Mesenchymal stem cell (in vitro differentiated cells and primary cell): Measurements from ENCODE around the gene DTX1.

Experiments used
- DNase-seq: peaks from one replicate; pipeline ENCODE4 v3.0.0-alpha.2; 2013
- H2AFZ ChIP-seq: one replicate; pipeline ENCODE4 v1.6.1; 2013; ENCODE audit warnings: low read depth, mild to moderate bottlenecking, control low read depth, inconsistent platforms, low read length, moderate library complexity
- H2AK5ac ChIP-seq: 2 replicates; pipeline ENCODE4 v1.6.1; 2013; ENCODE audit warnings: low read length, moderate library complexity, mild to moderate bottlenecking, inconsistent platforms; ENCODE audit not compliant: severe bottlenecking
- H2BK120ac ChIP-seq: one replicate; pipeline ENCODE4 v1.6.1; 2013; ENCODE audit warnings: low read depth, mild to moderate bottlenecking, inconsistent platforms, low read length, moderate library complexity
- H2BK12ac ChIP-seq, 2 experiments: one replicate each; pipeline ENCODE4 v1.6.1; 2013; ENCODE audit warnings: inconsistent platforms in 2 of 2, low read length in 2 of 2, mild to moderate bottlenecking in 2 of 2, moderate library complexity in 2 of 2, control low read depth in 1 of 2
- H2BK15ac ChIP-seq: one replicate; pipeline ENCODE4 v1.6.1; 2013; ENCODE audit warnings: mild to moderate bottlenecking, low read depth, inconsistent platforms; ENCODE audit not compliant: poor library complexity, severe bottlenecking
- H2BK5ac ChIP-seq: 2 replicates; pipeline ENCODE4 v1.6.1; 2013; ENCODE audit warnings: low read depth, mild to moderate bottlenecking, low read length, control low read depth, inconsistent platforms; ENCODE audit not compliant: poor library complexity, severe bottlenecking
- H3K14ac ChIP-seq, 2 experiments: one replicate each; pipeline ENCODE4 v1.6.1; 2013; ENCODE audit warnings: inconsistent platforms in 2 of 2, low read length in 2 of 2, control low read depth in 1 of 2, mild to moderate bottlenecking in 1 of 2, moderate library complexity in 1 of 2
- H3K18ac ChIP-seq, 2 experiments: one replicate each; pipeline ENCODE4 v1.6.1; 2013; ENCODE audit warnings: inconsistent platforms in 2 of 2, low read length in 2 of 2, control low read depth in 1 of 2, low read depth in 1 of 2, mild to moderate bottlenecking in 1 of 2
- H3K23ac ChIP-seq, 2 experiments: one replicate each; pipeline ENCODE4 v1.6.1; 2013; ENCODE audit warnings: inconsistent platforms in 2 of 2, low read length in 2 of 2, mild to moderate bottlenecking in 2 of 2, moderate library complexity in 2 of 2, control low read depth in 1 of 2
- H3K27ac ChIP-seq: 2 replicates; pipeline ENCODE4 v1.5.1; 2013; ENCODE audit warnings: mild to moderate bottlenecking, moderate library complexity, low read length, control low read depth, inconsistent platforms; ENCODE audit not compliant: poor library complexity, severe bottlenecking
- H3K27me3 ChIP-seq, 2 experiments: 2 replicates each; pipeline versions ENCODE4 v1.6.1 to v1.7.0; 2013; ENCODE audit warnings: low read length in 2 of 2, mild to moderate bottlenecking in 2 of 2, moderate library complexity in 2 of 2, control low read depth in 1 of 2, inconsistent platforms in 1 of 2; ENCODE audit not compliant: control insufficient read depth in 1 of 2, insufficient read depth in 1 of 2
- H3K36me3 ChIP-seq, 2 experiments: 2 replicates each; pipeline versions ENCODE4 v1.6.1 to v1.7.0; 2013; ENCODE audit warnings: low read length in 2 of 2, control low read depth in 1 of 2, inconsistent platforms in 1 of 2, low read depth in 1 of 2, mild to moderate bottlenecking in 1 of 2; ENCODE audit not compliant: insufficient read depth in 2 of 2, control insufficient read depth in 1 of 2
- H3K4ac ChIP-seq, 2 experiments: one replicate each; pipeline ENCODE4 v1.6.1; 2013; ENCODE audit warnings: inconsistent platforms in 2 of 2, low read length in 2 of 2, mild to moderate bottlenecking in 2 of 2, moderate library complexity in 2 of 2, control low read depth in 1 of 2, low read depth in 1 of 2
- H3K4me1 ChIP-seq: 2 replicates; pipeline ENCODE4 v1.6.1; 2013; ENCODE audit warnings: low read depth, low read length, control low read depth; ENCODE audit not compliant: control insufficient read depth, insufficient read depth
- H3K4me2 ChIP-seq: 2 replicates; pipeline ENCODE4 v1.6.1; 2013; ENCODE audit warnings: low read length, mild to moderate bottlenecking, inconsistent platforms; ENCODE audit not compliant: poor library complexity, severe bottlenecking
- H3K4me3 ChIP-seq, 2 experiments: 2 replicates each; pipeline versions ENCODE4 v1.5.1 to v1.7.0; 2013; ENCODE audit warnings: low read length in 2 of 2, mild to moderate bottlenecking in 2 of 2, control low read depth in 1 of 2, low read depth in 1 of 2; ENCODE audit not compliant: insufficient read depth in 1 of 2
- H3K79me1 ChIP-seq: replicated peaks from 2 replicates; pipeline ENCODE4 v1.6.1; 2013; ENCODE audit warnings: mild to moderate bottlenecking, control low read depth, low read length, inconsistent platforms; ENCODE audit not compliant: poor library complexity, severe bottlenecking
- H3K9ac ChIP-seq: 2 replicates; pipeline ENCODE4 v1.7.0; 2013; ENCODE audit warnings: mild to moderate bottlenecking, low read length, moderate library complexity
- H3K9me3 ChIP-seq: 2 replicates; pipeline ENCODE4 v1.7.0; 2013; ENCODE audit warnings: mild to moderate bottlenecking, low read length; ENCODE audit not compliant: control insufficient read depth
- H4K8ac ChIP-seq: one replicate; pipeline ENCODE4 v1.6.1; 2013; ENCODE audit warnings: inconsistent platforms, mild to moderate bottlenecking, low read length, moderate library complexity
- H4K91ac ChIP-seq: one replicate; pipeline ENCODE4 v1.6.1; 2013; ENCODE audit warnings: mild to moderate bottlenecking, low read length, inconsistent platforms
- WGBS: methylation state at CpG from one replicate; pipeline ENCODE4 v1.1.7; 2013; ENCODE audit warnings: mixed read lengths; 5-methylcytosine and 5-hydroxymethylcytosine counted together

DTX1 gene

DNA sequence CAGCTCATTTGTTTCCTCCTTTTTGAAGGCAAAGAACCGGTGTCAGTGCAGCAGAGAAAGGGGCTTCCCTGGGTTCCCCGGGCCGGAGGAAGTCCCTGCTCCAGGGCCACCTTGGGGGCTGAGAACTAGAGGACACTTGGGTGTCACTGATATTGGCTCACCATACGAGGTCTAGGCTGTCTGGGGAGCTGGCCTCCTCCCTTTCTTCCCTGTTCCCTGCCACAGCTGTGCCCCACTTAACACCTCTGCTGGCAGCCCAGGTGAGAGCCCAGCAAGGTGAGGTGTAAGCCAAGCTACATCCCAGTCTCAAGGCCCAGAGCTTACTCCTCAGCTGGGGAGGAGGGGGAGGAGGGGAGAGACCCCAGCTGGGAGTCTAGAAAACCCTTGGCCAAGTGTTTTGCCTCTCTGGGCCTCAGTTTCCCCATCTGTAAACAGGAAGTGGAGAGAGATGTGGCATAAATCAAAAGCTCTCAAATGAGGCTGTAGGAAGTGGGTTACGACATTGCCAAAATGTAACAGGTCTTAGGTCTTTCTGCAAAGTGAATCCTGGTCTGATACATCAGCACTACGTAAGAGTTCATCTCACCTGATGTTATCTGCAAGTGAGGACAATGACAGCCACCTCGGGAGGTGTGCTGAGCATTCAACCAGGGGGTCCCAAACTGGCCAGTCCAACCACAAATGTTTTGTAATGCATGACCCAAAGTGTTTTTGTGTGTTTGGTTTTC is 53.5 kb downstream of the DTX1 start:
- peaks cover 28 to 59% of the 10 kb centered on the region in 2 experiments for H3K27me3 ChIP-seq
- no peak for DNase-seq
- no peak overlapping the region for H3K14ac ChIP-seq
- no peak overlapping the region for H3K18ac ChIP-seq
- H3K36me3 ChIP-seq = no peaks in the 10 kb centered on the region
- no peak overlapping the region for H3K9ac ChIP-seq
- no peak overlapping the region for H2BK5ac ChIP-seq
- no peak overlapping the region for H3K4me2 ChIP-seq
- H2BK12ac ChIP-seq = no peak overlapping the region
- no peaks in the 10 kb centered on the region for H3K9me3 ChIP-seq
- H3K23ac ChIP-seq = no peak overlapping the region
- H4K91ac ChIP-seq = no peak overlapping the region
- H3K4ac ChIP-seq = no peak overlapping the region
- H2AFZ ChIP-seq = no peak overlapping the region
- peaks cover 3% of the 10 kb centered on the region for H3K4me1 ChIP-seq
- H2AK5ac ChIP-seq = no peak overlapping the region
- no peak overlapping the region for H2BK120ac ChIP-seq
- 68% methylated on average over 7 of the region's 7 CpGs for WGBS
- no peaks in the 10 kb centered on the region for H3K79me1 ChIP-seq
- H3K4me3 ChIP-seq = no peak overlapping the region
- H2BK15ac ChIP-seq = no peak overlapping the region
- no peak overlapping the region for H3K27ac ChIP-seq
- H4K8ac ChIP-seq = no peak overlapping the region

DNA sequence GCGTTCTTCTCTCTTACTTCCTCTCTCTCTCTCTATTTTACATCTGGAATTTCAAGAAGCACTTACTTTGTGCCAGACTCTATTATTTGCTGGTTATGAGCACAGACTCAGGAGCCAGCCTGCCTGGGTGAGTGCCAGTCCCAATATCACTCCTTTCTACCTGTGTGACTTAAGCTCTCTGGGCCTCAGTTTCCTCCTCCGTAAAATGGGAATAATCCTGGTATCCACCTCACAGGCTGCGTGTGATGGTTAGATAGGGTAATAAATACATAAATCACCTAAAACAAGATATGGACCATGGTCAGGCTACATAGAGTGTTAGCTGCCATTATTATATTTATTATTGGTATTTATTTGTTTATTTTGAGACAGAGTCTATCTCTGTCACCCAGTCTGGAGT is 54.7 kb downstream of the DTX1 start:
- Histone ChIP-seq H2AFZ (no peak overlapping the region), H3K36me3 (no peaks in the 10 kb centered on the region), H3K79me1 (no peaks in the 10 kb centered on the region), H3K4ac (no peak overlapping the region), H3K9ac (no peak overlapping the region), H3K23ac (no peak overlapping the region), H2BK120ac (no peak overlapping the region), H2BK5ac (no peak overlapping the region), H4K91ac (no peak overlapping the region), H2AK5ac (no peak overlapping the region), H3K4me3 (no peak overlapping the region), H3K18ac (no peak overlapping the region), H3K4me1 (peaks cover 3% of the 10 kb centered on the region), H3K27ac (no peak overlapping the region), H2BK15ac (no peak overlapping the region), H3K27me3 (peaks cover 18 to 55% of the 10 kb centered on the region in 2 experiments), H3K9me3 (no peaks in the 10 kb centered on the region), H3K14ac (no peak overlapping the region), H3K4me2 (no peak overlapping the region), H2BK12ac (no peak overlapping the region), H4K8ac (no peak overlapping the region)
- 83% methylated on average over 1 of the region's 3 CpGs for WGBS
- DNase-seq = no peak

DNA sequence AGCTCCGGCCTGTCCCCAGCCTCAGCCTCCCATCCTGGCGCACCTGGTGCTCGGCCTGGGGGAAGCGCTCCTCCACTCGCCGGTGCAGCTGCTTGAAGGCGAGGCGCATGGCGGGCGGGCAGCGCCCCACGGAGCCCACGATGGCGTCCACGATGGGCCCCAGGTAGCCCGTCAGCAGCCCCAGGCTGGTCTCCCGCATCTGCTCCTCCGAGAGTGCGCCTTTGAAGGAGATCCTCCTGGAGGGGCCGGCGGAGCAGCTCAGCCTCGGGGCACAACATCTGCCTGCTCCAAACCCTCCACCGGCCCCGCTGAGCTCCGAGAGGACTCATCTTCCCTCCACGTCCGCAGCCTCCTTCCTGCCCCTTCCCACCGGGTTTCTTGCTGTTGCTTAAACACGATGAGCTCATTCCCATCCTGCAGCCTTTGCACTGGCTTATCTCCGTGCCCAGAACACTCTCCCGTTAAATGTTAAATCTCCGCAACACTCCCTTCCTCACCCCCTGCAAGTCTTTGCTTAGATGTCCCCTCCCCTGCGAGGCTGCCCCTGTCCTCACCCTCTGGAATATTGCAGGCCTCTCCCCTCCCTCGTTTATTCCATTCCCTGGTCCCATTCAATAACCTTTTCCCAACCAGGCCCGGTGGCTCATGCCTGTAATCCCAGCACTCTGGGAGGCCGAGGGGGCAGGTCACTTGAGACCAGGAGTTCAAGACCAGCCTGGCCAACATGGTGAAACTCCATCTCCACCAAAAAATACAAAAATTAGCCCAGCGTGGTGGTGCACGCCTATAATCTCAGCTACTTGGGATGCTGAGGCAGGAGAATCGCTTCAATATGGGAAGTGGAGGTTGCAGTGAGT is 55.7 kb downstream of the DTX1 start:
- Histone ChIP-seq H3K36me3 (no peaks in the 10 kb centered on the region), H2BK120ac (no peak overlapping the region), H2BK5ac (no peak overlapping the region), H3K4me1 (no peaks in the 10 kb centered on the region), H2AK5ac (no peak overlapping the region), H3K9ac (no peak overlapping the region), H3K9me3 (no peaks in the 10 kb centered on the region), H3K18ac (no peak overlapping the region), H2BK12ac (no peak overlapping the region), H4K91ac (no peak overlapping the region), H3K23ac (no peak overlapping the region), H3K14ac (no peak overlapping the region), H3K4me3 (no peak overlapping the region), H3K27me3 (peaks cover 14 to 48% of the 10 kb centered on the region in 2 experiments), H2AFZ (no peak overlapping the region), H3K27ac (no peak overlapping the region), H3K4me2 (no peak overlapping the region), H2BK15ac (no peak overlapping the region), H4K8ac (no peak overlapping the region), H3K4ac (no peak overlapping the region), H3K79me1 (no peaks in the 10 kb centered on the region)
- WGBS = 85% methylated on average over 38 of the region's 39 CpGs
- no peak for DNase-seq

DNA sequence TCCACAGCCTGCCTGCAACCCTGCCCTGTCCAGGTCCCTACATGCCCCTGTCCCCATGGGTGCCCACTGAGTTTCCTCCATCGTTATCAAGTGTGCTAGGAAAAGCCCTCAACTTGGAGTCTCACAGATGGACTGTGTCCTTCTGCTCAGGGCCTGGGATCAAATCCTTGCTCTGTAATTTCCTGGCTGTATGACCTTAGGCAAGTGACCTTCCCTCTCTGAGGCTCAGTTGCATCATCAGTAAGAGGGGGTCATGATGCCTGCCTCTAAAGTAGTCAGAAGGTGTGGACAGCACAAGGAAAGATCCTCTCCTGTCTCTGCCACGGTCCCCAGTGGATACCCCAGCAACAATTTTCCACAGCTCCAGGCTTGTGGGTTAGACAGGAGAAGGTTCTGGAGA is 56.9 kb downstream of the DTX1 start:
- no peak overlapping the region for H3K4ac ChIP-seq
- no peak overlapping the region for H2AK5ac ChIP-seq
- WGBS = 97% methylated on average over 1 of the region's 2 CpGs
- no peak overlapping the region for H2AFZ ChIP-seq
- no peak overlapping the region for H4K91ac ChIP-seq
- no peak overlapping the region for H4K8ac ChIP-seq
- H3K79me1 ChIP-seq = no peaks in the 10 kb centered on the region
- no peaks in the 10 kb centered on the region for H3K4me1 ChIP-seq
- no peaks in the 10 kb centered on the region for H3K36me3 ChIP-seq
- H3K9ac ChIP-seq = no peak overlapping the region
- no peak overlapping the region for H3K23ac ChIP-seq
- H2BK120ac ChIP-seq = no peak overlapping the region
- no peaks in the 10 kb centered on the region for H3K9me3 ChIP-seq
- no peak overlapping the region for H2BK12ac ChIP-seq
- no peak overlapping the region for H2BK5ac ChIP-seq
- H3K4me2 ChIP-seq = no peak overlapping the region
- H3K4me3 ChIP-seq = no peak overlapping the region
- no peak overlapping the region for H3K14ac ChIP-seq
- DNase-seq = no peak
- H3K27ac ChIP-seq = no peak overlapping the region
- H3K27me3 ChIP-seq = peaks cover 11 to 42% of the 10 kb centered on the region in 2 experiments
- H2BK15ac ChIP-seq = no peak overlapping the region
- no peak overlapping the region for H3K18ac ChIP-seq
